Measurements from ENCODE around the gene PDE5A. TPM values are rescaled to one million over a fixed set of nuclear protein-coding genes. Genes with fewer than 3 reads are reported as not detected.

Gene PDE5A
- polyA plus RNA-seq, 1 donor from 2014 or later: 12.9 TPM

DNA sequence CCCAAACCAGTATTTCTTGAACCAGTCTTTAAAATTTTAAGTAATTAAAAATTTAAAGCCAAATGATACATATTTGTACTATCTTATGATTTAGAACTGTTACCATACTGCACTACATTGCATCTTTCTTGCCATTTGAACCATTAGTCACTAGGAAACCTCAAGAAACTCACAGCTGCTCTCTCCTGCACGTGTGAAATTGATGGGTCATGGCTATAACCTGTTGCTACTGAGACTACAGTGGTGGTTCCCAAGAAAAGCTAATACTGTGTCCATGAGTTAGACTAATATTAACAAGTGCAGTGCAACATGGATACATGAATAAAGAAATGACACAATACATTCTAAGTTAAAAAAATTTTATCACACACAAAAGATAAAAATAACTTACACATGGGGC, 88.4 kb downstream of the PDE5A start:
- TF ChIP-seq SMC3 (conservative IDR thresholded peaks at IDR 0.05; ENCODE audit: poor library complexity) (no peak), REST (IDR thresholded peaks at IDR 0.05; ENCODE audit: borderline replicate concordance) (no peak), EZH2 (IDR thresholded peaks at IDR 0.05; ENCODE audit: borderline replicate concordance, insufficient read depth, low read length, poor library complexity, severe bottlenecking) (no peak)
- Histone ChIP-seq H3K27me3 (ENCODE audit: insufficient read depth, low read depth, low read length) (no peaks in the 10 kb centered on the region), H3K9me2 (ENCODE audit: insufficient read depth, low read length) (no peaks in the 10 kb centered on the region), H3K4me3 (ENCODE audit: low read length) (no peak overlapping the region), H3K27ac (ENCODE audit: low read length) (no peak overlapping the region), H3F3A (ENCODE audit: insufficient read depth, low read length, poor library complexity, severe bottlenecking) (no peaks in the 10 kb centered on the region), H3K9me3 (ENCODE audit: low read length) (no peaks in the 10 kb centered on the region), H3K4me2 (ENCODE audit: low read length) (no peak overlapping the region), H4K20me1 (ENCODE audit: insufficient read depth) (no peaks in the 10 kb centered on the region), H3K9ac (ENCODE audit: low read length) (no peak overlapping the region), H2AFZ (ENCODE audit: low read depth, low read length) (no peak overlapping the region), H3K79me2 (replicated peaks; ENCODE audit: insufficient read depth, low read length) (no peaks in the 10 kb centered on the region), H3K36me3 (ENCODE audit: insufficient read depth, low read length) (no peaks in the 10 kb centered on the region)

- Histone ChIP-seq H3K9ac (ENCODE audit: low read length) (no peak overlapping the region), H3K27me3 (ENCODE audit: insufficient read depth, low read depth, low read length) (no peaks in the 10 kb centered on the region), H3K9me3 (ENCODE audit: low read length) (peaks cover 11% of the 10 kb centered on the region), H3K27ac (ENCODE audit: low read length) (no peak overlapping the region), H3K9me2 (ENCODE audit: insufficient read depth, low read length) (no peaks in the 10 kb centered on the region), H2AFZ (ENCODE audit: low read depth, low read length) (no peak overlapping the region), H3K79me2 (replicated peaks; ENCODE audit: insufficient read depth, low read length) (no peaks in the 10 kb centered on the region), H3K4me3 (ENCODE audit: low read length) (no peak overlapping the region), H4K20me1 (ENCODE audit: insufficient read depth) (no peaks in the 10 kb centered on the region), H3F3A (ENCODE audit: insufficient read depth, low read length, poor library complexity, severe bottlenecking) (no peaks in the 10 kb centered on the region), H3K4me2 (ENCODE audit: low read length) (no peak overlapping the region), H3K36me3 (ENCODE audit: insufficient read depth, low read length) (peaks cover 5% of the 10 kb centered on the region)
- TF ChIP-seq EZH2 (IDR thresholded peaks at IDR 0.05; ENCODE audit: borderline replicate concordance, insufficient read depth, low read length, poor library complexity, severe bottlenecking) (no peak), EP300 (conservative IDR thresholded peaks at IDR 0.05; ENCODE audit: poor library complexity, severe bottlenecking) (no peak), MXI1 (conservative IDR thresholded peaks at IDR 0.05; ENCODE audit: poor library complexity, severe bottlenecking) (no peak), REST (IDR thresholded peaks at IDR 0.05; ENCODE audit: borderline replicate concordance) (no peak)
- TF ChIP-seq, protein P1, sequence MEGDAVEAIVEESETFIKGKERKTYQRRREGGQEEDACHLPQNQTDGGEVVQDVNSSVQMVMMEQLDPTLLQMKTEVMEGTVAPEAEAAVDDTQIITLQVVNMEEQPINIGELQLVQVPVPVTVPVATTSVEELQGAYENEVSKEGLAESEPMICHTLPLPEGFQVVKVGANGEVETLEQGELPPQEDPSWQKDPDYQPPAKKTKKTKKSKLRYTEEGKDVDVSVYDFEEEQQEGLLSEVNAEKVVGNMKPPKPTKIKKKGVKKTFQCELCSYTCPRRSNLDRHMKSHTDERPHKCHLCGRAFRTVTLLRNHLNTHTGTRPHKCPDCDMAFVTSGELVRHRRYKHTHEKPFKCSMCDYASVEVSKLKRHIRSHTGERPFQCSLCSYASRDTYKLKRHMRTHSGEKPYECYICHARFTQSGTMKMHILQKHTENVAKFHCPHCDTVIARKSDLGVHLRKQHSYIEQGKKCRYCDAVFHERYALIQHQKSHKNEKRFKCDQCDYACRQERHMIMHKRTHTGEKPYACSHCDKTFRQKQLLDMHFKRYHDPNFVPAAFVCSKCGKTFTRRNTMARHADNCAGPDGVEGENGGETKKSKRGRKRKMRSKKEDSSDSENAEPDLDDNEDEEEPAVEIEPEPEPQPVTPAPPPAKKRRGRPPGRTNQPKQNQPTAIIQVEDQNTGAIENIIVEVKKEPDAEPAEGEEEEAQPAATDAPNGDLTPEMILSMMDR (IDR thresholded peaks at IDR 0.05; ENCODE audit: poor library complexity, severe bottlenecking): no peak
These were observed 91.0 kb downstream of the PDE5A start for GRCh38 chr4:119537586-119537985.
